Measurements from ENCODE around the gene SEC14L5. TPM values are rescaled to one million over a fixed set of nuclear protein-coding genes. Genes with fewer than 3 reads are reported as not detected.

Gene SEC14L5
- total and polyA plus RNA-seq, 2 experiments from 2014 or later, result 1.0 to 3.5 TPM

DNA sequence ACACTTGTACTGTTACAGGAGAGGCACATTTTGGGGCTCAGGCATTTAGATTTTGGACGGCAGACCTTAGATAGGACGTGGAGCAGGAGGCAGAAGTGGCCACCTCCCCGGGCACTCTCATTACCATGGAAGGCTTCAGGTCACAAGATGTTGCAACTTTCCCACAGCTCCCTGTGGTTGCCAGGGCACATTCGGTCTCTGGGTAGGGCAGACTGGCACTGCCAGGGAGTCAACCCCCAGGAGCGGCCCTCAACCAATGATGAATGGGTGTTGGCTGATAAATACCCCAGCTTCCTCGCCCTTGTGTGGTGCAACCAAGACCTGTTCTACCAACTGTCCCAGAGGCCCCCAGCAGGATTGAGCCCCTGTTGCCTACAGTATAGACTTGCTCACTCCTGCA, 64.4 kb downstream of the SEC14L5 start:
- no peak for DNase-seq (ENCODE audit: low spot score)
- Histone ChIP-seq H3K4me2 (no peak overlapping the region), H3K9me2 (replicated peaks; ENCODE audit: insufficient read depth) (no peaks in the 10 kb centered on the region), H3K27ac (no peak overlapping the region), H4K20me1 (ENCODE audit: insufficient read depth, poor library complexity, severe bottlenecking) (no peaks in the 10 kb centered on the region), H3K9me3 (ENCODE audit: low read depth) (no peaks in the 10 kb centered on the region), H3K79me2 (no peaks in the 10 kb centered on the region), H3K27me3 (no peaks in the 10 kb centered on the region), H2AFZ (no peak overlapping the region), H3K36me3 (replicated peaks; ENCODE audit: insufficient read depth, low read depth) (no peaks in the 10 kb centered on the region), H3K4me3 (no peak overlapping the region), H3K4me1 (ENCODE audit: insufficient read depth) (no peaks in the 10 kb centered on the region)
- TF ChIP-seq EZH2phosphoT487 (IDR thresholded peaks at IDR 0.05; ENCODE audit: low read depth, severe bottlenecking, unreplicated experiment) (no peak), EZH2 (IDR thresholded peaks at IDR 0.05; ENCODE audit: borderline replicate concordance) (no peak)
- TF ChIP-seq, protein P1, sequence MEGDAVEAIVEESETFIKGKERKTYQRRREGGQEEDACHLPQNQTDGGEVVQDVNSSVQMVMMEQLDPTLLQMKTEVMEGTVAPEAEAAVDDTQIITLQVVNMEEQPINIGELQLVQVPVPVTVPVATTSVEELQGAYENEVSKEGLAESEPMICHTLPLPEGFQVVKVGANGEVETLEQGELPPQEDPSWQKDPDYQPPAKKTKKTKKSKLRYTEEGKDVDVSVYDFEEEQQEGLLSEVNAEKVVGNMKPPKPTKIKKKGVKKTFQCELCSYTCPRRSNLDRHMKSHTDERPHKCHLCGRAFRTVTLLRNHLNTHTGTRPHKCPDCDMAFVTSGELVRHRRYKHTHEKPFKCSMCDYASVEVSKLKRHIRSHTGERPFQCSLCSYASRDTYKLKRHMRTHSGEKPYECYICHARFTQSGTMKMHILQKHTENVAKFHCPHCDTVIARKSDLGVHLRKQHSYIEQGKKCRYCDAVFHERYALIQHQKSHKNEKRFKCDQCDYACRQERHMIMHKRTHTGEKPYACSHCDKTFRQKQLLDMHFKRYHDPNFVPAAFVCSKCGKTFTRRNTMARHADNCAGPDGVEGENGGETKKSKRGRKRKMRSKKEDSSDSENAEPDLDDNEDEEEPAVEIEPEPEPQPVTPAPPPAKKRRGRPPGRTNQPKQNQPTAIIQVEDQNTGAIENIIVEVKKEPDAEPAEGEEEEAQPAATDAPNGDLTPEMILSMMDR (IDR thresholded peaks at IDR 0.05; ENCODE audit: poor library complexity), result no peak
- WGBS (ENCODE audit: low lambda C conversion rate, missing lambda C conversion rate), result 98% methylated on average over 6 of the region's 6 CpGs

GRCh38 chr16:5024632-5025031, 66.5 kb downstream of the SEC14L5 start:
- no peak for DNase-seq (ENCODE audit: low spot score)
- no peak overlapping the region for H2AFZ ChIP-seq
- WGBS (ENCODE audit: low lambda C conversion rate, missing lambda C conversion rate), result 81% methylated on average over 4 of the region's 4 CpGs
- H3K79me2 ChIP-seq, result no peaks in the 10 kb centered on the region
- H3K4me3 ChIP-seq, result no peak overlapping the region
- H3K9me3 ChIP-seq (ENCODE audit: low read depth), result no peaks in the 10 kb centered on the region
- no peak overlapping the region for H3K4me2 ChIP-seq
- no peaks in the 10 kb centered on the region for H3K27me3 ChIP-seq
- TF ChIP-seq EZH2 (IDR thresholded peaks at IDR 0.05; ENCODE audit: borderline replicate concordance) (no peak), EZH2phosphoT487 (IDR thresholded peaks at IDR 0.05; ENCODE audit: low read depth, severe bottlenecking, unreplicated experiment) (no peak)
- H3K9me2 ChIP-seq (replicated peaks; ENCODE audit: insufficient read depth), result no peaks in the 10 kb centered on the region
- H3K4me1 ChIP-seq (ENCODE audit: insufficient read depth), result no peaks in the 10 kb centered on the region
- H3K36me3 ChIP-seq (replicated peaks; ENCODE audit: insufficient read depth, low read depth), result no peaks in the 10 kb centered on the region
- no peaks in the 10 kb centered on the region for H4K20me1 ChIP-seq (ENCODE audit: insufficient read depth, poor library complexity, severe bottlenecking)
- H3K27ac ChIP-seq, result no peak overlapping the region

DNA sequence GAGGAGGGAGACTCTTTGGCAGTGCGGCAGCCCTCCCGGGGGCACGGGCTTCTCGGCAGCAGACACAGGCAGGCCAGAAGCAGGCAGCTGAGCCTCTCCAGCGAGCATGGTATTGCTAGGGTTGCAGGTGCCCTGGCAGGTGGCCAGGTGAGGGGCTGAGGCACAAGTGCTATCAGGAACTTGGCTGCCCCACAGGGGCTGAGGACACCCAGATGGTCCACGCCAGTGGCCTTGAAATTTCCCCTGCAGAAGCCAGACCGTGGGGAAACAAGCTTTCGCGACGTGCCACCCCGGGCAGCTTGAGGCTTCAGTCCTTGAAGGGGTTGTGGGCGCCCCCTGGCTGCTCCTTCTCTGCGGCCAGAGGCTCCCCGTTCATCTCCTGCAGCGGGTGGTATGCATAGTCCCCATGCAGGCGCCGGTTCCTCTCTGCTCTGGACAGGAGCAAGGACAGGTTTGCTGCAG, 67.1 kb downstream of the SEC14L5 start:
- DNase-seq (ENCODE audit: low spot score), result no peak
- Histone ChIP-seq H3K27me3 (no peaks in the 10 kb centered on the region), H3K9me3 (ENCODE audit: low read depth) (no peaks in the 10 kb centered on the region), H3K36me3 (replicated peaks; ENCODE audit: insufficient read depth, low read depth) (no peaks in the 10 kb centered on the region), H3K27ac (no peak overlapping the region), H3K4me1 (ENCODE audit: insufficient read depth) (no peaks in the 10 kb centered on the region), H3K4me3 (no peak overlapping the region), H3K9me2 (replicated peaks; ENCODE audit: insufficient read depth) (no peaks in the 10 kb centered on the region), H2AFZ (no peak overlapping the region), H3K79me2 (no peaks in the 10 kb centered on the region), H3K4me2 (no peak overlapping the region), H4K20me1 (ENCODE audit: insufficient read depth, poor library complexity, severe bottlenecking) (no peaks in the 10 kb centered on the region)
- WGBS (ENCODE audit: low lambda C conversion rate, missing lambda C conversion rate), result 47% methylated on average over 17 of the region's 17 CpGs
- TF ChIP-seq EZH2 (IDR thresholded peaks at IDR 0.05; ENCODE audit: borderline replicate concordance) (no peak), EZH2phosphoT487 (IDR thresholded peaks at IDR 0.05; ENCODE audit: low read depth, severe bottlenecking, unreplicated experiment) (no peak)
- TF ChIP-seq, protein P1 (IDR thresholded peaks at IDR 0.05; ENCODE audit: poor library complexity), result peak; percentile 13

- Histone ChIP-seq H3K36me3 (replicated peaks; ENCODE audit: insufficient read depth, low read depth) (no peaks in the 10 kb centered on the region), H3K9me2 (replicated peaks; ENCODE audit: insufficient read depth) (no peaks in the 10 kb centered on the region), H4K20me1 (ENCODE audit: insufficient read depth, poor library complexity, severe bottlenecking) (no peaks in the 10 kb centered on the region), H3K4me2 (no peak overlapping the region), H3K9me3 (ENCODE audit: low read depth) (no peaks in the 10 kb centered on the region), H3K4me3 (no peak overlapping the region), H3K79me2 (peaks cover 2% of the 10 kb centered on the region), H3K27ac (no peak overlapping the region), H3K4me1 (ENCODE audit: insufficient read depth) (no peaks in the 10 kb centered on the region), H2AFZ (no peak overlapping the region), H3K27me3 (no peaks in the 10 kb centered on the region)
- no peak for DNase-seq (ENCODE audit: low spot score)
- 94% methylated on average over 8 of the region's 8 CpGs for WGBS (ENCODE audit: low lambda C conversion rate, missing lambda C conversion rate)
- TF ChIP-seq, protein P1 (IDR thresholded peaks at IDR 0.05; ENCODE audit: poor library complexity), result no peak
- TF ChIP-seq EZH2phosphoT487 (IDR thresholded peaks at IDR 0.05; ENCODE audit: low read depth, severe bottlenecking, unreplicated experiment) (no peak), EZH2 (IDR thresholded peaks at IDR 0.05; ENCODE audit: borderline replicate concordance) (no peak)
Observed at GRCh38 chr16:5026664-5027063, 68.5 kb downstream of the SEC14L5 start.
